ENCODE results near the gene TMEM38B. TPM values are rescaled to one million over a fixed set of nuclear protein-coding genes. Genes with fewer than 3 reads are reported as not detected.
"Not testable (repeated sequence)": the region's sequence is repeated elsewhere in the genome, so short reads cannot be mapped to it uniquely, and the experiment has no call there.

The TMEM38B gene
- total and polyA plus RNA-seq, 2 experiments from 2014 or later = 22.0 to 28.4 TPM

GRCh38 chr9:105714020-105714331 is 19.6 kb downstream of the TMEM38B start:
- 97% methylated on average over 2 of the region's 2 CpGs for WGBS (ENCODE audit: low lambda C conversion rate, missing lambda C conversion rate)
- no peak overlapping the region for H3K27ac ChIP-seq
- no peaks in the 10 kb centered on the region for H3K27me3 ChIP-seq

DNA sequence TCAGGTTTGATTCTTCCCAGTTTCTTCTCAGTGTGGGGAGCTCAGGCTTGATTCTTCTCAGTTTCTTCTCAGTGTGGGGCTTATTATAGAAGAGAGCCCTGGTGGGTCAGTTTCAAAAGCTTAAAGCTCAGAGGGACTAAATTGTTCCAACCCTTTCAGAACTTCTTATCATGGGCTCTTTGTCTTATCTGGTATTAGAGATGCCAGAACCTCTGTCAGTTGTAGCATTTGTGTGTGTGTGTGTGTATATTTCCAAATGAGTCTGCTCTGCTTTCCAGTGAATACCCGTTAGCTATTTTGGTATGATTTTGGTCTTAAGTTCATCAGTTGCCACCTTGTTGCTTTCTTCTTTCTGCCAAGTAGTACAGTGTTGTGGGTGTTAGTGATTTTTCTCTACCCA is 21.8 kb downstream of the TMEM38B start:
- H3K79me2 ChIP-seq = no peaks in the 10 kb centered on the region
- WGBS (ENCODE audit: low lambda C conversion rate, missing lambda C conversion rate) = 81% methylated on average over 1 of the region's 1 CpG

More at GRCh38 chr9:105714020-105714331, 19.6 kb downstream of the TMEM38B start:
- H3K4me3 ChIP-seq = no peak overlapping the region
- H4K20me1 ChIP-seq (ENCODE audit: insufficient read depth, poor library complexity, severe bottlenecking) = no peaks in the 10 kb centered on the region
- no peak overlapping the region for H3K4me2 ChIP-seq
- no peaks in the 10 kb centered on the region for H3K4me1 ChIP-seq (ENCODE audit: insufficient read depth)
- H3K9me2 ChIP-seq (replicated peaks; ENCODE audit: insufficient read depth) = no peaks in the 10 kb centered on the region
- no peaks in the 10 kb centered on the region for H3K9me3 ChIP-seq (ENCODE audit: low read depth)
- H3K36me3 ChIP-seq (replicated peaks; ENCODE audit: insufficient read depth, low read depth) = no peaks in the 10 kb centered on the region
- DNase-seq (ENCODE audit: low spot score) = no peak
- H2AFZ ChIP-seq = no peak overlapping the region
- no peak for TF ChIP-seq EZH2 (IDR thresholded peaks at IDR 0.05; ENCODE audit: borderline replicate concordance)
- TF ChIP-seq EZH2phosphoT487 (IDR thresholded peaks at IDR 0.05; ENCODE audit: low read depth, severe bottlenecking, unreplicated experiment) = no peak
- no peak for TF ChIP-seq CTCF (IDR thresholded peaks at IDR 0.05; ENCODE audit: poor library complexity)
- H3K79me2 ChIP-seq = no peaks in the 10 kb centered on the region

GRCh38 chr9:105722099-105722498 is 27.8 kb downstream of the TMEM38B start:
- no peaks in the 10 kb centered on the region for H3K27me3 ChIP-seq
- no peak overlapping the region for H3K4me3 ChIP-seq
- H3K36me3 ChIP-seq (replicated peaks; ENCODE audit: insufficient read depth, low read depth) = no peaks in the 10 kb centered on the region
- 83% methylated on average over 3 of the region's 3 CpGs for WGBS (ENCODE audit: low lambda C conversion rate, missing lambda C conversion rate)
- H2AFZ ChIP-seq = no peak overlapping the region
- TF ChIP-seq EZH2 (IDR thresholded peaks at IDR 0.05; ENCODE audit: borderline replicate concordance) = no peak
- no peak for TF ChIP-seq EZH2phosphoT487 (IDR thresholded peaks at IDR 0.05; ENCODE audit: low read depth, severe bottlenecking, unreplicated experiment)
- TF ChIP-seq CTCF (IDR thresholded peaks at IDR 0.05; ENCODE audit: poor library complexity) = no peak
- H3K4me1 ChIP-seq (ENCODE audit: insufficient read depth) = no peaks in the 10 kb centered on the region
- no peaks in the 10 kb centered on the region for H3K9me3 ChIP-seq (ENCODE audit: low read depth)
- no peak for DNase-seq (ENCODE audit: low spot score)
- H3K9me2 ChIP-seq (replicated peaks; ENCODE audit: insufficient read depth) = no peaks in the 10 kb centered on the region
- H3K4me2 ChIP-seq = no peak overlapping the region
- H3K27ac ChIP-seq = no peak overlapping the region
- H3K79me2 ChIP-seq = no peaks in the 10 kb centered on the region
- no peaks in the 10 kb centered on the region for H4K20me1 ChIP-seq (ENCODE audit: insufficient read depth, poor library complexity, severe bottlenecking)

More for the DNA sequence above, 21.8 kb downstream of the TMEM38B start:
- Histone ChIP-seq H3K36me3 (replicated peaks; ENCODE audit: insufficient read depth, low read depth) (no peaks in the 10 kb centered on the region), H3K4me3 (no peak overlapping the region), H4K20me1 (ENCODE audit: insufficient read depth, poor library complexity, severe bottlenecking) (no peaks in the 10 kb centered on the region), H3K9me3 (ENCODE audit: low read depth) (no peaks in the 10 kb centered on the region), H3K9me2 (replicated peaks; ENCODE audit: insufficient read depth) (no peaks in the 10 kb centered on the region), H2AFZ (no peak overlapping the region), H3K4me2 (no peak overlapping the region), H3K27ac (no peak overlapping the region), H3K27me3 (no peaks in the 10 kb centered on the region), H3K4me1 (ENCODE audit: insufficient read depth) (no peaks in the 10 kb centered on the region)
- no peak for DNase-seq (ENCODE audit: low spot score)
- no peak for TF ChIP-seq EZH2 (IDR thresholded peaks at IDR 0.05; ENCODE audit: borderline replicate concordance)
- TF ChIP-seq CTCF (IDR thresholded peaks at IDR 0.05; ENCODE audit: poor library complexity) = no peak
- no peak for TF ChIP-seq EZH2phosphoT487 (IDR thresholded peaks at IDR 0.05; ENCODE audit: low read depth, severe bottlenecking, unreplicated experiment)

GRCh38 chr9:105725370-105725769 is 31.0 kb downstream of the TMEM38B start:
- no peak for DNase-seq (ENCODE audit: low spot score)
- TF ChIP-seq EZH2phosphoT487 (IDR thresholded peaks at IDR 0.05; ENCODE audit: low read depth, severe bottlenecking, unreplicated experiment) (no peak), EZH2 (IDR thresholded peaks at IDR 0.05; ENCODE audit: borderline replicate concordance) (no peak), CTCF (IDR thresholded peaks at IDR 0.05; ENCODE audit: poor library complexity) (no peak)
- WGBS (ENCODE audit: low lambda C conversion rate, missing lambda C conversion rate) = 86% methylated on average over 2 of the region's 2 CpGs
- H2AFZ ChIP-seq = no peak overlapping the region
- no peak overlapping the region for H3K27ac ChIP-seq
- no peak overlapping the region for H3K4me3 ChIP-seq
- no peaks in the 10 kb centered on the region for H3K36me3 ChIP-seq (replicated peaks; ENCODE audit: insufficient read depth, low read depth)
- H3K4me1 ChIP-seq (ENCODE audit: insufficient read depth) = no peaks in the 10 kb centered on the region
- no peaks in the 10 kb centered on the region for H3K27me3 ChIP-seq
- no peaks in the 10 kb centered on the region for H3K9me3 ChIP-seq (ENCODE audit: low read depth)
- H4K20me1 ChIP-seq (ENCODE audit: insufficient read depth, poor library complexity, severe bottlenecking) = no peaks in the 10 kb centered on the region
- H3K9me2 ChIP-seq (replicated peaks; ENCODE audit: insufficient read depth) = no peaks in the 10 kb centered on the region
- H3K4me2 ChIP-seq = no peak overlapping the region
- H3K79me2 ChIP-seq = no peaks in the 10 kb centered on the region

DNA sequence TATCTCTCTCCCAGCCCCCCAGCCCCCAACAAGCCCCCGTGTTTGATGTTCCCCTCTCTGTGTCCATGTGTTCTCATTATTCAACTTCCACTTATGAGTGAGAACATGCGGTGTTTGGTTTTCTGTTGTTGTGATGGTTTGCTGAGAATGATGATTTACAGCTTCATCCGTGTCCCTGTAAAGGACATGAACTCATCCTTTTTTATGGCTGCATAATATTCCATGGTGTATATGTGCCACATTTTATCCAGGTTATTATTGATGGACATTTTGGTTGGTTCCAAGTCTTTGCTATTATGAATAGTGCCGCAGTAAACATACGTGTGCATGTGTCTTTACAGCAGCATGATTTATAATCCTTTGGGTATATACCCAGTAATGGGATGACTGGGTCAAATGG is 33.9 kb downstream of the TMEM38B start:
- not testable (repeated sequence) for H3K79me2 ChIP-seq; DNase-seq (ENCODE audit: low spot score); H4K20me1 ChIP-seq (ENCODE audit: insufficient read depth, poor library complexity, severe bottlenecking); H3K9me2 ChIP-seq (replicated peaks; ENCODE audit: insufficient read depth); H3K27ac ChIP-seq; H3K4me1 ChIP-seq (ENCODE audit: insufficient read depth); H3K9me3 ChIP-seq (ENCODE audit: low read depth); H3K27me3 ChIP-seq; H3K36me3 ChIP-seq (replicated peaks; ENCODE audit: insufficient read depth, low read depth); H2AFZ ChIP-seq; H3K4me2 ChIP-seq; H3K4me3 ChIP-seq
- 99% methylated on average over 5 of the region's 5 CpGs for WGBS (ENCODE audit: low lambda C conversion rate, missing lambda C conversion rate)

Data from hepatocyte (in vitro differentiated cells).